Activated CD4-positive, CD25-positive, alpha-beta regulatory T cell treated with anti-CD3 and anti-CD28 coated beads, Interleukin-2, amount 50 U/mL, for 72 hours (primary cell): ENCODE results near the gene RPS10.
A peak's percentile ranks its signal among the peaks of the same experiment; 100 is the strongest.

Experiments used
- DNase-seq: peaks from one replicate; pipeline ENCODE4 v3.0.0; 2021

Gene RPS10

GRCh38 chr6:34425498-34426410 is at the start of gene RPS10:
TSS of gene RPS10 (minus strand) at chr6:34426069. CDS start at chr6:34425221, 848 bp downstream.
- peak; percentile 97 for DNase-seq

- DNase-seq = no peak
Observed at GRCh38 chr6:34475238-34475682, 49.4 kb upstream of the RPS10 start.

GRCh38 chr6:34474754-34475153 is 48.9 kb upstream of the RPS10 start:
- DNase-seq = no peak

- no peak for DNase-seq
Observed at GRCh38 chr6:34473967-34474366, 48.1 kb upstream of the RPS10 start.

- DNase-seq = no peak
Observed at GRCh38 chr6:34472425-34472824, 46.6 kb upstream of the RPS10 start.

- no peak for DNase-seq
Observed at GRCh38 chr6:34469499-34469898, 43.6 kb upstream of the RPS10 start.

GRCh38 chr6:34468378-34468892 is 42.6 kb upstream of the RPS10 start:
- DNase-seq = no peak

- DNase-seq = no peak
Observed at GRCh38 chr6:34466242-34467185, 40.6 kb upstream of the RPS10 start.

GRCh38 chr6:34465531-34466241 is 39.8 kb upstream of the RPS10 start, which contains the start of gene PACSIN1:
TSS of gene PACSIN1 (plus strand) at chr6:34466076. CDS start at chr6:34526306, 60,230 bp downstream.
- DNase-seq = no peak

GRCh38 chr6:34463849-34464248 is 38.0 kb upstream of the RPS10 start:
- DNase-seq = no peak

- DNase-seq = no peak
Observed at GRCh38 chr6:34463299-34463698, 37.4 kb upstream of the RPS10 start.

GRCh38 chr6:34462551-34462971 is 36.7 kb upstream of the RPS10 start:
- DNase-seq = no peak

GRCh38 chr6:34462010-34462409 is 36.1 kb upstream of the RPS10 start:
- no peak for DNase-seq

- no peak for DNase-seq
Observed at GRCh38 chr6:34460796-34461507, 35.1 kb upstream of the RPS10 start.

- no peak for DNase-seq
Observed at GRCh38 chr6:34459899-34460593, 34.2 kb upstream of the RPS10 start.

- no peak for DNase-seq
Observed at GRCh38 chr6:34457742-34458735, 32.2 kb upstream of the RPS10 start.

- DNase-seq = no peak
Observed at GRCh38 chr6:34457382-34457741, 31.5 kb upstream of the RPS10 start.

GRCh38 chr6:34455831-34456230 is 30.0 kb upstream of the RPS10 start:
- DNase-seq = no peak

GRCh38 chr6:34451192-34451591 is 25.3 kb upstream of the RPS10 start:
- DNase-seq = no peak

- no peak for DNase-seq
Observed at GRCh38 chr6:34447910-34448309, 22.0 kb upstream of the RPS10 start.
